Endodermal cell (in vitro differentiated cells): ENCODE results near the gene GAPDH. TPM values are rescaled to one million over a fixed set of nuclear protein-coding genes. Genes with fewer than 3 reads are reported as not detected.
A peak's percentile ranks its signal among the peaks of the same experiment; 100 is the strongest.

Experiments used
- DNase-seq: peaks from one replicate; pipeline ENCODE4 v3.0.0-alpha.2; 2017
- H3K27ac ChIP-seq: 2 replicates; pipeline ENCODE4 v1.5.1; 2013; ENCODE audit warnings: mild to moderate bottlenecking, low read depth, low read length, moderate library complexity
- H3K27me3 ChIP-seq: 2 replicates; pipeline ENCODE4 v1.6.1; 2013; ENCODE audit warnings: mild to moderate bottlenecking, low read length, moderate library complexity; ENCODE audit not compliant: insufficient read depth, control insufficient read depth, poor library complexity, severe bottlenecking
- H3K36me3 ChIP-seq: 2 replicates; pipeline ENCODE4 v1.7.0; 2013; ENCODE audit warnings: mild to moderate bottlenecking, low read length, moderate library complexity; ENCODE audit not compliant: control insufficient read depth, insufficient read depth
- H3K4me1 ChIP-seq: one replicate; pipeline ENCODE4 v1.7.0; 2013; ENCODE audit warnings: low read length; ENCODE audit not compliant: control insufficient read depth, insufficient read depth
- H3K4me3 ChIP-seq: 2 replicates; pipeline ENCODE4 v1.5.1; 2013; ENCODE audit warnings: mild to moderate bottlenecking, low read length, moderate library complexity
- H3K9ac ChIP-seq: 2 replicates; pipeline ENCODE4 v1.6.1; 2013; ENCODE audit warnings: mild to moderate bottlenecking, low read length, moderate library complexity; ENCODE audit not compliant: poor library complexity, severe bottlenecking; ENCODE audit errors: extremely low read depth
- H3K9me3 ChIP-seq: 2 replicates; pipeline ENCODE4 v1.6.1; 2013; ENCODE audit warnings: mild to moderate bottlenecking, low read length, moderate library complexity; ENCODE audit not compliant: control insufficient read depth
- H3K27ac Mint-ChIP-seq: 2 replicates; pipeline ENCODE4 v1.8.0; 2020; ENCODE audit warnings: mixed read lengths
- H3K27me3 Mint-ChIP-seq: 2 replicates; pipeline ENCODE4 v1.8.0; 2021; ENCODE audit warnings: mild to moderate bottlenecking, mixed read lengths; ENCODE audit not compliant: insufficient read depth
- H3K36me3 Mint-ChIP-seq: 2 replicates; pipeline ENCODE4 v1.8.0; 2020; ENCODE audit warnings: low read depth, mixed read lengths
- H3K4me1 Mint-ChIP-seq: 2 replicates; pipeline ENCODE4 v1.8.0; 2020; ENCODE audit warnings: mixed read lengths
- H3K4me3 Mint-ChIP-seq: 2 replicates; pipeline ENCODE4 v1.8.0; 2020; ENCODE audit warnings: mild to moderate bottlenecking, moderate library complexity, mixed read lengths
- H3K9me3 Mint-ChIP-seq: 2 replicates; pipeline ENCODE4 v1.8.0; 2020; ENCODE audit warnings: mild to moderate bottlenecking, mixed read lengths
- WGBS, 2 experiments: methylation state at CpG; one replicate each; pipeline versions ENCODE4 v1.1.5 to v1.1.7; 2013; ENCODE audit warnings: missing lambda C conversion rate in 2 of 2, mixed read lengths in 1 of 2; ENCODE audit not compliant: insufficient coverage in 1 of 2, insufficient read length in 1 of 2; 5-methylcytosine and 5-hydroxymethylcytosine counted together
- total RNA-seq, 2 donors: library from RNA; stranded (reverse); fragmentation: NEBNext Ultra II Directional in 1 of 2; extraction: Animal tissue kit (Norgen Biotek cat#: 25700) in 1 of 2; gene quantifications; 2 replicates in 1 of 2; 3 replicates in 1 of 2; pipeline ENCODE4 v1.2.1, GENCODE V29; 2021
- TF ChIP-seq, protein P1 (sequence below): fragments of 200-600 bp; sonication (generic); conservative IDR thresholded peaks from 2 replicates; pipeline ENCODE4 v1.5.0; 2021; ENCODE audit warnings: antibody characterized with exemption, mild to moderate bottlenecking

The GAPDH gene
- total RNA-seq, 2 donors from 2014 or later = 2,848 to 5,273 TPM

- no peaks in the 10 kb centered on the region for H3K27me3 ChIP-seq
- TF ChIP-seq, protein P1, sequence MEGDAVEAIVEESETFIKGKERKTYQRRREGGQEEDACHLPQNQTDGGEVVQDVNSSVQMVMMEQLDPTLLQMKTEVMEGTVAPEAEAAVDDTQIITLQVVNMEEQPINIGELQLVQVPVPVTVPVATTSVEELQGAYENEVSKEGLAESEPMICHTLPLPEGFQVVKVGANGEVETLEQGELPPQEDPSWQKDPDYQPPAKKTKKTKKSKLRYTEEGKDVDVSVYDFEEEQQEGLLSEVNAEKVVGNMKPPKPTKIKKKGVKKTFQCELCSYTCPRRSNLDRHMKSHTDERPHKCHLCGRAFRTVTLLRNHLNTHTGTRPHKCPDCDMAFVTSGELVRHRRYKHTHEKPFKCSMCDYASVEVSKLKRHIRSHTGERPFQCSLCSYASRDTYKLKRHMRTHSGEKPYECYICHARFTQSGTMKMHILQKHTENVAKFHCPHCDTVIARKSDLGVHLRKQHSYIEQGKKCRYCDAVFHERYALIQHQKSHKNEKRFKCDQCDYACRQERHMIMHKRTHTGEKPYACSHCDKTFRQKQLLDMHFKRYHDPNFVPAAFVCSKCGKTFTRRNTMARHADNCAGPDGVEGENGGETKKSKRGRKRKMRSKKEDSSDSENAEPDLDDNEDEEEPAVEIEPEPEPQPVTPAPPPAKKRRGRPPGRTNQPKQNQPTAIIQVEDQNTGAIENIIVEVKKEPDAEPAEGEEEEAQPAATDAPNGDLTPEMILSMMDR = no peak
- H3K4me3 ChIP-seq = no peak overlapping the region
- 86 to 88% methylated on average over 10 to 13 of the region's 13 CpGs for WGBS, 2 experiments
- H3K27me3 Mint-ChIP-seq = no peaks in the 10 kb centered on the region
- H3K9me3 ChIP-seq = no peaks in the 10 kb centered on the region
- peak overlapping the region; percentile 42 for H3K27ac ChIP-seq
- peak overlapping the region; percentile 10 for H3K27ac Mint-ChIP-seq
- peak; percentile 46 for DNase-seq
- H3K4me3 Mint-ChIP-seq = no peak overlapping the region
- H3K9ac ChIP-seq = peak overlapping the region; percentile 30
- H3K36me3 ChIP-seq = peaks cover 50% of the 10 kb centered on the region
- peaks cover 2% of the 10 kb centered on the region for H3K9me3 Mint-ChIP-seq
- peaks cover 18% of the 10 kb centered on the region for H3K4me1 ChIP-seq
- peaks cover 33% of the 10 kb centered on the region for H3K4me1 Mint-ChIP-seq
- peaks cover 66% of the 10 kb centered on the region for H3K36me3 Mint-ChIP-seq
Observed at GRCh38 chr12:6542209-6543009, 8.1 kb downstream of the GAPDH start.

DNA sequence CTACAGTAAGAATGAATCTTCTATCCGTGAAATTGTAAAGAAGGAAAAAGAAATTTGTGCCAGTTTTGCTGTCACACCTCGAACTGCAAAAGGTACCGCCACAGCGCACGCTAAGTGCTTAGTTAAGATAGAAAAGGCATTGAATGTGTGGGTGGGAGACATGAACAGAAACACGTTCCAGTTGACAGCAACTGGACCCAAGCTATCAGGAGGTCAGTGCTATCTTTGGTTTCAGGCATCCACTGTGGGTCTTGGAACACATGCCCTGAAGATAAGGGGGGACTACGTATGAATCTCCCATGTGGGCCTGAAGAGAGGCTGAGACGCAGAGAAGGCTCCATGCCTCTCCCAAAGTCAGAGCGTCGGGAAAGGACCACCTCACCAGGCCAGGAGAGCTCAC is 11.7 kb downstream of the GAPDH start:
- H3K27me3 Mint-ChIP-seq = no peaks in the 10 kb centered on the region
- peaks cover 16% of the 10 kb centered on the region for H3K4me1 Mint-ChIP-seq
- Histone ChIP-seq H3K4me3 (no peak overlapping the region), H3K4me1 (peaks cover 13% of the 10 kb centered on the region), H3K9me3 (no peaks in the 10 kb centered on the region), H3K36me3 (peaks cover 58% of the 10 kb centered on the region), H3K27me3 (no peaks in the 10 kb centered on the region), H3K9ac (no peak overlapping the region), H3K27ac (no peak overlapping the region)
- TF ChIP-seq, protein P1 = no peak
- H3K27ac Mint-ChIP-seq = no peak overlapping the region
- H3K4me3 Mint-ChIP-seq = no peak overlapping the region
- WGBS, 2 experiments = 95 to 98% methylated on average over 5 to 10 of the region's 10 CpGs
- H3K9me3 Mint-ChIP-seq = peaks cover 2% of the 10 kb centered on the region
- no peak for DNase-seq
- peaks cover 63% of the 10 kb centered on the region for H3K36me3 Mint-ChIP-seq

DNA sequence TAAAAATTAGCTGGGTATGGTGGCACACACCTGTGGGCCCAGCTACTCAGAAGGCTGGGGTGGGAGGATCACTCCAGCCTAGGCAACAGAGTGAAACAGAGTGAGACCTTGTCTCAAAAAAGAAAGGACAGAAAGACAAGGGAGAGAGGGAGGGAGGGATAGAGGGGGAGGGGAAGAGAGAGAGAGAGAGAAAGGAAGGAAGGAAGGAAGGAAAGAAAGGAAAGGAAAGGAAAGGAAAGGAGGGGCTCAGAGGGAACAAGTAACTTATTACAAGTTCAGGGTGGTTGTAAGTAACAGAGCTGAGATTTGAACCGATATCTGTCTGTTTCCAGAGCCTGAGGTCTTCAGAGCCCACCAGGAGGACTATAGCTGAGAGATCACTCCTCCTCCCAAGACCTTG is 13.2 kb downstream of the GAPDH start:
- H3K36me3 Mint-ChIP-seq = peaks cover 70% of the 10 kb centered on the region
- TF ChIP-seq, protein P1 = no peak
- DNase-seq = no peak
- H3K27me3 ChIP-seq = no peaks in the 10 kb centered on the region
- H3K36me3 ChIP-seq = peaks cover 61% of the 10 kb centered on the region
- H3K27me3 Mint-ChIP-seq = no peaks in the 10 kb centered on the region
- H3K4me3 Mint-ChIP-seq = no peak overlapping the region
- H3K9me3 Mint-ChIP-seq = peaks cover 2% of the 10 kb centered on the region
- H3K9ac ChIP-seq = no peak overlapping the region
- 96 to 100% methylated on average over 1 of the region's 1 CpG for WGBS, 2 experiments
- peaks cover 9% of the 10 kb centered on the region for H3K4me1 Mint-ChIP-seq
- H3K27ac Mint-ChIP-seq = peak overlapping the region; percentile 6
- peaks cover 4% of the 10 kb centered on the region for H3K4me1 ChIP-seq
- H3K4me3 ChIP-seq = no peak overlapping the region
- no peak overlapping the region for H3K27ac ChIP-seq
- no peaks in the 10 kb centered on the region for H3K9me3 ChIP-seq
